Mammary epithelial cell (primary cell): ENCODE data around the gene TMEM175.

Source experiments
- CTCF ChIP-seq, 2 donors: IDR thresholded peaks in 1 of 2; conservative IDR thresholded peaks in 1 of 2; 2 replicates each; pipeline ENCODE4 v1.5.1; 2011 to 2012; ENCODE audit warnings: inconsistent platforms in 2 of 2, low read length in 2 of 2, mild to moderate bottlenecking in 2 of 2, control low read depth in 1 of 2, low read depth in 1 of 2; ENCODE audit not compliant: insufficient read depth in 1 of 2; ENCODE audit errors: extremely low read depth in 1 of 2
- EZH2 ChIP-seq: IDR thresholded peaks from 2 replicates; pipeline ENCODE4 v1.6.1; 2012; ENCODE audit warnings: low read length, inconsistent platforms, borderline replicate concordance

- TF ChIP-seq CTCF (conservative IDR thresholded peaks at IDR 0.05 in 1 of 2, IDR thresholded peaks at IDR 0.05 in 1 of 2; ENCODE audit: extremely low read depth in 1 of 2, insufficient read depth in 1 of 2, low read depth in 1 of 2, low read length in 2 of 2) = peak; percentile 2 to 54
- TF ChIP-seq EZH2 = no peak
Measured at GRCh38 chr4:986879-987623, 54.8 kb downstream of the TMEM175 start, which contains the start of gene IDUA.
